Measurements from ENCODE around the gene MGME1.

MGME1 gene

DNA sequence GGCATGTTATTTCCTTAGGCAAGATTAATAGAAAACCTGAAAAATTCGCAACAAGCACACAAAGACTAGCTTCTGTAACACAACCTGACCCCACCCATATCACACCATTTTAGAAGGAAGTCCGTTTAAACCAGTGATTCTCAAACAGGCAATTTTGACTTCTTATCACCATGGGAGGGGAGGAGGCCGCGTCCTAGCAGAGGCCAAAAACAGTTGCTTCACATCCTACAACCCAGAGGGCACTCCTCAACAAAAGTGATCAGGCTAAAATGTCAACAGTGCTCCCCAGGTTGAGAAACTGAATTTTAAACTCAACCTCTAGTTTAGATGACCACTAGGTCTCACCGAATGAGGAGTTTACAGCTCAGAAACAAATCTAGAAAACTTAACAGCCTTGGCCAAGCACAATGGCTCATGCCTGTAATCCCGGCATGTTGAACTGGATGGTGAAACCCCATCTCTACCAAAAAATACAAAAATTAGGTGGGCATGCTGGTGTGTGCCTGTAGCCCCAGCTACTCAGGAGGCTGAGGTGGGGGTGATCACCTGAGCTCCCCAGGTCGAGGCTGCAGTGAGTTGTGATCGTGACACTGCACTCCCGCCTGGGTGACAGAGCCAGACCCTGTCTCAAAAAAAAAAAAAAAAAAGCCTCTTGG lies 3.6 kb upstream of the MGME1 start:
- ChIA-PET POLR2A (interaction anchor here (1.3 kb wide), 1 partner anchor 33 kb away, joined by 5 read pairs; no protein-coding TSS in a partner anchor), CTCF (no interaction called here)
- TF ChIP-seq BHLHE40 (IDR thresholded peaks at IDR 0.05; ENCODE audit: borderline replicate concordance) (no peak), ZNF384 (IDR thresholded peaks at IDR 0.05) (peak; percentile 64; the same call in 1 of the 2 replicates)
- no peak for DNase-seq (ENCODE audit: extremely low spot score)

DNA sequence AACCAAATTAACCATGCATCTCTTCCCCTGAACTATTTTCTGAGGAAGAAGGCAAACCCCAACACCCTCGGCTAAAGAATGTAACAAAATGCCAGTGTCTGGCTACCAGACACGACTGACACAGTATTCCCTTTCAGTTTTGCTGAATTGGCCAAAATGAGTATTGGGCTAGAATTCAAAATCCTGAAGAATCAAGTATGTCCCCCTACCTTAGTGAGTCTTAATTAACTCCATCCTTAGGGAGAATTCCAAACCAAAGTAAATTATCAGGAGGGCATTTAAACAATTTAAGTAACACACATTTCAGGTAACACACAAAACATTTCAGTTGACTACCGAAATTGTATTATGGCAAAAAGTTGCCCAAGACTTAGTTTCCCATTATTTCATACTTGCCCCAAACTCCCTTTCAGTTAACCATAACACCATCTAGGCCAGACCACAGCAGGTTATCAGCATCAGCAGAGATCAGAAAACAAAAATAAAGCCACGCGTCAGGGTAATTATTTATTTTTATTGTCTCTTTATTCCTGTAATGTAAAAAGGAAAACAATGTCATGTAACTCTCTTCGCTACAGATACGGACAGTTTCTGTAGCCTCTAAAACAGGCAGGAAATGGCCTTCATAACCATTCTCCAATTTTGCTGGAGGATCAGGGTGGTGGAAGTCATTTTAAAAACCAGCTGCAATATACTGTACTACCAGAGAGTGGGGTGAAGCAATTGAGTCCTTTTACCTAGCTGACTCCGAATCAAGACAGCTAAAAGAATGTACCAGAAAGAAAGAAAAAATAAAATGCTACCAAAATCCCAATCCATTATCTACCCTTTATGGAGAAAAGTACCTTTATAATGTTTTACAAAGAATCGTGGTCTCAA lies 2.1 kb upstream of the MGME1 start:
- ChIA-PET CTCF (interaction anchor here (0.6 to 0.7 kb wide), 2 partner anchors 12 to 27 kb away, joined by 3 read pairs; no protein-coding TSS in a partner anchor), POLR2A (interaction anchor here (0.8 to 5.5 kb wide), 5 partner anchors 8 to 321 kb away, joined by 3 to 42 read pairs (median 4); no protein-coding TSS in a partner anchor)
- DNase-seq (ENCODE audit: extremely low spot score): no peak
- TF ChIP-seq ZNF384 (IDR thresholded peaks at IDR 0.05) (peak; percentile 79; the same call in 1 of the 2 replicates), ARNT (IDR thresholded peaks at IDR 0.05) (no peak), L3MBTL2 (conservative IDR thresholded peaks at IDR 0.05) (no peak)

GRCh38 chr20:17967521-17968365 lies 1.1 kb upstream of the MGME1 start:
- POLR2A ChIA-PET: interaction anchor here (0.6 to 5.5 kb wide), 7 partner anchors 9 to 320 kb away, joined by 3 to 42 read pairs (median 4); no protein-coding TSS in a partner anchor
- CTCF ChIA-PET: interaction anchor here (0.7 kb wide), 1 partner anchor 28 kb away, joined by 3 read pairs; no protein-coding TSS in a partner anchor
- no peak for TF ChIP-seq FOXA1 (IDR thresholded peaks at IDR 0.05)
- TF ChIP-seq ZNF384 (IDR thresholded peaks at IDR 0.05): no peak
- TF ChIP-seq, protein P1, sequence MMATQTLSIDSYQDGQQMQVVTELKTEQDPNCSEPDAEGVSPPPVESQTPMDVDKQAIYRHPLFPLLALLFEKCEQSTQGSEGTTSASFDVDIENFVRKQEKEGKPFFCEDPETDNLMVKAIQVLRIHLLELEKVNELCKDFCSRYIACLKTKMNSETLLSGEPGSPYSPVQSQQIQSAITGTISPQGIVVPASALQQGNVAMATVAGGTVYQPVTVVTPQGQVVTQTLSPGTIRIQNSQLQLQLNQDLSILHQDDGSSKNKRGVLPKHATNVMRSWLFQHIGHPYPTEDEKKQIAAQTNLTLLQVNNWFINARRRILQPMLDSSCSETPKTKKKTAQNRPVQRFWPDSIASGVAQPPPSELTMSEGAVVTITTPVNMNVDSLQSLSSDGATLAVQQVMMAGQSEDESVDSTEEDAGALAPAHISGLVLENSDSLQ (IDR thresholded peaks at IDR 0.05): no peak
- TF ChIP-seq SUZ12 (IDR thresholded peaks at IDR 0.05): no peak
- no peak for TF ChIP-seq LEF1 (IDR thresholded peaks at IDR 0.05; ENCODE audit: borderline replicate concordance)
- no peak for TF ChIP-seq NFRKB (IDR thresholded peaks at IDR 0.05)
- no peak for TF ChIP-seq ELF4 (IDR thresholded peaks at IDR 0.05)
- TF ChIP-seq FOXM1 (IDR thresholded peaks at IDR 0.05; ENCODE audit: borderline replicate concordance): no peak
- no peak for TF ChIP-seq CTBP1 (IDR thresholded peaks at IDR 0.05; ENCODE audit: borderline replicate concordance)
- no peak for TF ChIP-seq L3MBTL2 (conservative IDR thresholded peaks at IDR 0.05)
- no peak for DNase-seq (ENCODE audit: extremely low spot score)

DNA sequence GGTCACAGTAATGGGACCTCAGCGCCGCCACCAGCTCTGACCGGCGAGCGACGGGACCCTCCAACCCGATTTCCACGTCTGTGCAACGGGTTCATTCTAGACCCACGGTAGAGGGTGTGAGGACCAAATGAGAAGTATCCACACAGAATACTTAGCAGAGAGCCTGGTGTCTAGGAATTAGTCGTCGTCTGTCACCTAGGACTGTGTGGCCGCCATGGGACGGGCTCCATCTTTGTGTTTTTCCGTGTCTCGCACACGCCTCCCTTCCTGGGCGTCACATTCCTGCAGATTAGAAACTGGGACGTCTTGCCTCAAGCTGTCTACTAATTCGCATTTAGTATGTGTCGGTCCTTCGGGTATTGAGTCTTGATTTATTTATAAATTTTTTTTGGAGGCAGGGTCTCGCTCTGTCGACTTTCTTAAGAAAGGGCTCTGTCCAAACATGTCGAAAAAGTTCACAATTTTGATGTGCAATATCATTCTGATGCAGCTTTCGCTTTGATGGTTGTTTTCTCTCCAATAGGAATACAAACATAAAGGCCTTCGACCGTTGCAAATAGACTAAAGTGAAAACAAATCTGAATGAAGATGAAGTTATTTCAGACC lies 563 bp downstream of the MGME1 start:
- DNase-seq (ENCODE audit: extremely low spot score): no peak
- POLR2A ChIA-PET: interaction anchor here (0.7 to 5.5 kb wide), 5 partner anchors 10 to 396 kb away, joined by 3 to 42 read pairs (median 3); partner anchors contain the start of gene RRBP1
- TF ChIP-seq FOXM1 (IDR thresholded peaks at IDR 0.05; ENCODE audit: borderline replicate concordance) (no peak), FOXK2 (IDR thresholded peaks at IDR 0.05) (no peak), HDGF (IDR thresholded peaks at IDR 0.05; ENCODE audit: borderline replicate concordance) (no peak), LEF1 (IDR thresholded peaks at IDR 0.05; ENCODE audit: borderline replicate concordance) (no peak), NFRKB (IDR thresholded peaks at IDR 0.05) (no peak), SUZ12 (IDR thresholded peaks at IDR 0.05) (no peak), CTBP1 (IDR thresholded peaks at IDR 0.05; ENCODE audit: borderline replicate concordance) (no peak), TARDBP (IDR thresholded peaks at IDR 0.05) (no peak), SP1 (IDR thresholded peaks at IDR 0.05) (no peak), ELF4 (IDR thresholded peaks at IDR 0.05) (no peak), ZNF384 (IDR thresholded peaks at IDR 0.05) (no peak), FOXA1 (IDR thresholded peaks at IDR 0.05) (no peak), BHLHE40 (IDR thresholded peaks at IDR 0.05; ENCODE audit: borderline replicate concordance) (no peak), L3MBTL2 (conservative IDR thresholded peaks at IDR 0.05) (no peak)
- TF ChIP-seq, protein P1 (IDR thresholded peaks at IDR 0.05): no peak
- CTCF ChIA-PET: no interaction called here

DNA sequence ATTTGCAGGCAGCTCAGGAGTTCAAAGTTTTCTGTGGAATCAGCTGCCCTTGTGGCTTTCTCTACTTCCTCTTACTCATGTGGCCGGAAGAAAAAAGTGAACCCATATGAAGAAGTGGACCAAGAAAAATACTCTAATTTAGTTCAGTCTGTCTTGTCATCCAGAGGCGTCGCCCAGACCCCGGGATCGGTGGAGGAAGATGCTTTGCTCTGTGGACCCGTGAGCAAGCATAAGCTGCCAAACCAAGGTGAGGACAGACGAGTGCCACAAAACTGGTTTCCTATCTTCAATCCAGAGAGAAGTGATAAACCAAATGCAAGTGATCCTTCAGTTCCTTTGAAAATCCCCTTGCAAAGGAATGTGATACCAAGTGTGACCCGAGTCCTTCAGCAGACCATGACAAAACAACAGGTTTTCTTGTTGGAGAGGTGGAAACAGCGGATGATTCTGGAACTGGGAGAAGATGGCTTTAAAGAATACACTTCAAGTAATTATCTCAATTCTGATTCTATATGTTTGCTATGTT lies 1.1 kb downstream of the MGME1 start:
- POLR2A ChIA-PET: interaction anchor here (0.7 to 5.5 kb wide), 4 partner anchors 11 to 288 kb away, joined by 3 to 42 read pairs (median 8); partner anchors contain the start of gene RRBP1
- TF ChIP-seq SUZ12 (IDR thresholded peaks at IDR 0.05) (no peak), ARNT (IDR thresholded peaks at IDR 0.05) (no peak), FOXK2 (IDR thresholded peaks at IDR 0.05) (no peak), L3MBTL2 (conservative IDR thresholded peaks at IDR 0.05) (no peak), BHLHE40 (IDR thresholded peaks at IDR 0.05; ENCODE audit: borderline replicate concordance) (no peak), FOXM1 (IDR thresholded peaks at IDR 0.05; ENCODE audit: borderline replicate concordance) (no peak), CTBP1 (IDR thresholded peaks at IDR 0.05; ENCODE audit: borderline replicate concordance) (no peak), ELF4 (IDR thresholded peaks at IDR 0.05) (no peak), SP1 (IDR thresholded peaks at IDR 0.05) (no peak), TARDBP (IDR thresholded peaks at IDR 0.05) (no peak), NFRKB (IDR thresholded peaks at IDR 0.05) (no peak), HDGF (IDR thresholded peaks at IDR 0.05; ENCODE audit: borderline replicate concordance) (no peak), FOXA1 (IDR thresholded peaks at IDR 0.05) (no peak), ZNF384 (IDR thresholded peaks at IDR 0.05) (no peak)
- TF ChIP-seq, protein P1 (IDR thresholded peaks at IDR 0.05): no peak
- no peak for DNase-seq (ENCODE audit: extremely low spot score)
- CTCF ChIA-PET: no interaction called here
